ENCODE measurements around the gene UGT1A8.

GRCh38 chr2:233796254-233796653 lies 178.8 kb downstream of the UGT1A8 start:
- TF ChIP-seq POLR2AphosphoS5 (IDR thresholded peaks at IDR 0.05; ENCODE audit: low read depth): no peak
- no peak for TF ChIP-seq REST (IDR thresholded peaks at IDR 0.05; ENCODE audit: unreplicated experiment)
- no peak for TF ChIP-seq CTCF (conservative IDR thresholded peaks at IDR 0.05; ENCODE audit: low read depth in 2 of 2)
- no peak for TF ChIP-seq EZH2phosphoT487 (IDR thresholded peaks at IDR 0.05; ENCODE audit: unreplicated experiment)
- no peak for TF ChIP-seq EZH2 (IDR thresholded peaks at IDR 0.05; ENCODE audit: low read depth, unreplicated experiment)
- no peak for TF ChIP-seq NANOG (IDR thresholded peaks at IDR 0.05; ENCODE audit: borderline replicate concordance)
- TF ChIP-seq ETS1 (IDR thresholded peaks at IDR 0.05): no peak
- no peak for TF ChIP-seq ZNF331 (CRISPR knock-in tag; IDR thresholded peaks at IDR 0.05; ENCODE audit: low read depth)
- no peak for TF ChIP-seq CREB1 (CRISPR knock-in tag; IDR thresholded peaks at IDR 0.05; ENCODE audit: low read depth)
